ENCODE results near the gene SIT1. TPM values are rescaled to one million over a fixed set of nuclear protein-coding genes. Genes with fewer than 3 reads are reported as not detected.
"Not testable (repeated sequence)": the region's sequence is repeated elsewhere in the genome, so short reads cannot be mapped to it uniquely, and the experiment has no call there.

Gene SIT1
- total RNA-seq, 2 experiments from 2014 or later = 174 to 195 TPM

DNA sequence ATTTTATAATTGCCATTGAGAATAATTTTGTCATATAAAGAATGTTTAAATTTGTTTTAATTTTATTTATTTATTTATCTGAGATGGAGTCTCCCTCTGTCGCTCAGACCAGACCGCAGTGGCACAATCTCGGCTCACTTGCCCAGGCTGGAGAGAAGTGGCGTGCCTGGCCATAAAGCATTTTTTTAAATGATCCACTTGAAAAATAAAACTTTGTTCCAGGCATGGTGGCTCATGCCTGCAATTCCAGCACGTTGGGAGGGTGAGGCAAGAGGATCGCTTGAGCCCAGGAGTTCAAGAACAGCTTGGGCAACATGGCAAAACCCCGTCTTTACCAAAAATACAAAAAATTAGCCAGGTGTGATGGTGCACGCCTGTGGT, 2.1 kb upstream of the SIT1 start:
- H3K27me3 Mint-ChIP-seq = no peaks in the 10 kb centered on the region
- POLR2A ChIA-PET = interaction anchor here (0.9 kb wide), 1 partner anchor 161 kb away, joined by 3 read pairs; the partner anchor contains the start of gene HINT2
- H3K4me3 Mint-ChIP-seq = no peak overlapping the region
- H3K4me1 Mint-ChIP-seq = peaks cover 44% of the 10 kb centered on the region
- H3K27ac Mint-ChIP-seq = no peak overlapping the region
- DNase-seq (no peak), ATAC-seq (ENCODE audit: low read depth) (no peak)
- no peaks in the 10 kb centered on the region for H3K9me3 Mint-ChIP-seq
- peaks cover 15% of the 10 kb centered on the region for H3K36me3 Mint-ChIP-seq

GRCh38 chr9:35651956-35652828, 1.5 kb upstream of the SIT1 start:
- Mint-ChIP-seq H3K9me3 (no peaks in the 10 kb centered on the region), H3K4me1 (peaks cover 44% of the 10 kb centered on the region), H3K36me3 (peaks cover 13% of the 10 kb centered on the region), H3K27me3 (no peaks in the 10 kb centered on the region), H3K4me3 (peak overlapping the region; percentile 25), H3K27ac (peak overlapping the region; percentile 40)
- POLR2A ChIA-PET = interaction anchor here (0.9 to 9.1 kb wide), 3 partner anchors 9 to 162 kb away, joined by 3 to 214 read pairs (median 166); partner anchors contain the start of genes ARHGEF39, CCDC107, CD72 and HINT2
- DNase-seq = no peak
- ATAC-seq (ENCODE audit: low read depth) = no peak

GRCh38 chr9:35649431-35650340, 1.0 kb downstream of the SIT1 start:
- ATAC-seq (ENCODE audit: low read depth) = no peak
- peak; percentile 67 for DNase-seq
- H3K27ac Mint-ChIP-seq = peak overlapping the region; percentile 90
- peaks cover 15% of the 10 kb centered on the region for H3K36me3 Mint-ChIP-seq
- POLR2A ChIA-PET = interaction anchor here (0.6 to 9.1 kb wide), 13 partner anchors 10 to 478 kb away, joined by 3 to 214 read pairs (median 6); partner anchors contain the start of genes ARHGEF39, CCDC107, CD72 and CREB3
- H3K4me1 Mint-ChIP-seq = peaks cover 37% of the 10 kb centered on the region
- no peaks in the 10 kb centered on the region for H3K9me3 Mint-ChIP-seq
- no peaks in the 10 kb centered on the region for H3K27me3 Mint-ChIP-seq
- peak overlapping the region; percentile 87 for H3K4me3 Mint-ChIP-seq

- H3K27ac Mint-ChIP-seq = peak overlapping the region; percentile 90
- POLR2A ChIA-PET = interaction anchor here (0.7 to 9.1 kb wide), 24 partner anchors 7 to 567 kb away, joined by 3 to 214 read pairs (median 6); partner anchors contain the start of genes ARHGEF39, CCDC107, CD72 and CREB3
- ATAC-seq (ENCODE audit: low read depth) = peak; percentile 83
- no peaks in the 10 kb centered on the region for H3K9me3 Mint-ChIP-seq
- H3K27me3 Mint-ChIP-seq = no peaks in the 10 kb centered on the region
- peak; percentile 98 for DNase-seq
- H3K4me1 Mint-ChIP-seq = peaks cover 42% of the 10 kb centered on the region
- H3K4me3 Mint-ChIP-seq = peak overlapping the region; percentile 87
- peaks cover 28% of the 10 kb centered on the region for H3K36me3 Mint-ChIP-seq
Observed at GRCh38 chr9:35646533-35647265, 4.0 kb downstream of the SIT1 start.

GRCh38 chr9:35646153-35646532, 4.6 kb downstream of the SIT1 start:
- no peaks in the 10 kb centered on the region for H3K9me3 Mint-ChIP-seq
- ATAC-seq (ENCODE audit: low read depth) (no peak), DNase-seq (no peak)
- POLR2A ChIA-PET = interaction anchor here (0.7 to 9.1 kb wide), 13 partner anchors 10 to 567 kb away, joined by 3 to 214 read pairs (median 6); partner anchors contain the start of genes ARHGEF39, CCDC107, CD72 and CREB3
- H3K27me3 Mint-ChIP-seq = no peaks in the 10 kb centered on the region
- H3K27ac Mint-ChIP-seq = peak overlapping the region; percentile 90
- H3K4me3 Mint-ChIP-seq = peak overlapping the region; percentile 87
- H3K4me1 Mint-ChIP-seq = peaks cover 43% of the 10 kb centered on the region
- H3K36me3 Mint-ChIP-seq = peaks cover 33% of the 10 kb centered on the region

GRCh38 chr9:35645736-35646135, 5.0 kb downstream of the SIT1 start:
- H3K27me3 Mint-ChIP-seq; ATAC-seq (ENCODE audit: low read depth); H3K9me3 Mint-ChIP-seq; DNase-seq: not testable (repeated sequence)
- Mint-ChIP-seq H3K27ac (peak overlapping the region; percentile 90), H3K4me1 (peaks cover 44% of the 10 kb centered on the region), H3K4me3 (peak overlapping the region; percentile 87), H3K36me3 (peaks cover 37% of the 10 kb centered on the region)
- POLR2A ChIA-PET = interaction anchor here (0.7 to 9.1 kb wide), 12 partner anchors 15 to 168 kb away, joined by 3 to 214 read pairs (median 8); partner anchors contain the start of genes ARHGEF39, CCDC107, CD72 and CREB3

DNA sequence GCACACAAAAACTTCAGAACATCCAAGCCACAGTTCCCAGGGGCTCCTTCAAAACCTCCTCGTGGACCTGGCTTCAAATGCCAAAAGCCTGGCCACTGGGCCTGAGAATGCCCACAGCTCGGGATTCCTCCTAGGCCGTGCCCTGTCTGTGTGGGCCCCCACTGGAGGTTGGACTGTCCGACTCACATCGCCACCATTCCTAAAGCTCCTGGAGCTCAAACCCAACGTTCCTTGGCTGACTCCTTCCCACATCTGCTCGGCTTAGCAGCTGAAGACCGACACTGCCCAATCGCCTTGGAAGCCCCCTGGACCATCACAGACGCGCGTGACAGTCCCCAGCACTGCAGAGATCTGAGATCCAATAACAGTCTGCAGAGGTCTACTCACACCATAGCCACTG, 7.7 kb downstream of the SIT1 start:
- H3K4me1 Mint-ChIP-seq = peaks cover 49% of the 10 kb centered on the region

DNA sequence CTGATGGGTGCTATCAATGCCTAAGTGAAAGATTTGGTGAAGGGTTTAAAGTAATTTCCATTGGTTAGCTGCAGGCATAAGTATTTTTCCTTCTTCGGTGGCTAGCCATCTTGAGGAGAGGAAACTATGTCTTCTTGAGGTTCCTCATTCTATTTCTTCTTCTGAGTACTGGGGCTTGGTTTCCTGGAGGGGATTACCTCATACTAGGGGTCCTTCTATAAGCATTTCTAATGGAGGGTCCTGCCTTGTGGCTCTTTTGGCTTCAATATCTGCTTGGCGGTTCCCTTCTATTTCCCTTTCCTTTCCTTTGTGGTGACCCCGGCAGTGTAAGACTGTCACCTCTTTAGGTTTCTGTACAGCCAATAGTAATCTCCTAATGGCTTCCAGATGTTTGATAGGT, 9.3 kb downstream of the SIT1 start:
- peak overlapping the region; percentile 28 for H3K4me3 Mint-ChIP-seq
- ATAC-seq (ENCODE audit: low read depth); DNase-seq; H3K9me3 Mint-ChIP-seq; H3K27me3 Mint-ChIP-seq: not testable (repeated sequence)
- peaks cover 50% of the 10 kb centered on the region for H3K4me1 Mint-ChIP-seq
- H3K36me3 Mint-ChIP-seq = peaks cover 40% of the 10 kb centered on the region
- H3K27ac Mint-ChIP-seq = peak overlapping the region; percentile 74
- POLR2A ChIA-PET = interaction anchor here (3.1 kb wide), 1 partner anchor 21 kb away, joined by 22 read pairs; no protein-coding TSS in a partner anchor

More for the DNA sequence above, 7.7 kb downstream of the SIT1 start:
- H3K36me3 Mint-ChIP-seq = peaks cover 35% of the 10 kb centered on the region
- DNase-seq (no peak), ATAC-seq (ENCODE audit: low read depth) (no peak)
- POLR2A ChIA-PET = interaction anchor here (9.1 kb wide), 1 partner anchor 23 kb away, joined by 166 read pairs; the partner anchor contains the start of gene CD72
- H3K9me3 Mint-ChIP-seq = peaks cover 2% of the 10 kb centered on the region
- no peak overlapping the region for H3K27ac Mint-ChIP-seq
- H3K27me3 Mint-ChIP-seq = no peaks in the 10 kb centered on the region
- no peak overlapping the region for H3K4me3 Mint-ChIP-seq

DNA sequence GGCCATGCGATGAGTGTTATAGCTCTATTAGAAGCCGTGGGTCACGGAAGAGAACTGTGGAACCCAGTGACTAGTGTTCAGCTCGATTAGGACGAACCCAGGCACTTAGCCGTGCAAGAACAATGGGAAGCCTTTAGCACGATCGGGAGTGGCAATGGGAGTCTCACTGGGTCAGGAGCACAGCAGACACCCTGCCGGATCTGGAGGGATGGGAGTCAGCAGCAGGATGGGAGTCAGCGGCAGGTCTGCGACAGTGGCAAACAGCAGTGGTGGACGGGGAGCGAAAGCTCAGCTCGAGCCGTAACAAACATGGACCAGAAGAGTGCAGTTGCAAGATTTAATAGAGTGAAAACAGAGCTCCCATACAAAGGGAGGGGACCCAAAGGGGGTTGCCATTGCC, 10.3 kb downstream of the SIT1 start:
- peaks cover 58% of the 10 kb centered on the region for H3K4me1 Mint-ChIP-seq

GRCh38 chr9:35639631-35640030, 11.1 kb downstream of the SIT1 start:
- H3K27ac Mint-ChIP-seq = peak overlapping the region; percentile 87

More for the DNA sequence above, 10.3 kb downstream of the SIT1 start:
- not testable (repeated sequence) for DNase-seq; H3K27me3 Mint-ChIP-seq; H3K4me3 Mint-ChIP-seq; ATAC-seq (ENCODE audit: low read depth); H3K9me3 Mint-ChIP-seq
- Mint-ChIP-seq H3K27ac (peak overlapping the region; percentile 62), H3K36me3 (peaks cover 41% of the 10 kb centered on the region)
- POLR2A ChIA-PET = interaction anchor here (1.3 to 3.1 kb wide), 3 partner anchors 20 to 29 kb away, joined by 4 to 22 read pairs (median 5); no protein-coding TSS in a partner anchor

DNA sequence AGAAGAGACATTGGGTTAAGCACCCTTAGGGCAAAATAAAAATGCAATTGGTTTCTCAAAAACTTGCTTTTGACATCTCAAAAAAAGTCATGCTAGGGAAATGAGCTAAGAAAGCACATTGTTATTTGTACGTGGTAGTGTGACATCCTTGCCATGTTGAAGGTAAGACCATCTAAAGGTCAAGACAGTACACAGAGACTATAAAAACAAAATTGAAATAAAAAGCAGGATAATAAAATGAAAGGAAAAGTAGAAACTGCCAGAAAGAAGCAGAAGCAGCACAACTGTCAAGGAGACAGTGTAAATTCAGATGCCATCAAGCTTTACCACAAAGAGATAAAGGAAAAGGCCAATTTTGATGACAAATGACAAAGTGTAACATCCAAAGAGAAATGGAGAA, 11.5 kb downstream of the SIT1 start:
- Mint-ChIP-seq H3K4me1 (peaks cover 51% of the 10 kb centered on the region), H3K4me3 (peak overlapping the region; percentile 56), H3K36me3 (peaks cover 36% of the 10 kb centered on the region), H3K27ac (peak overlapping the region; percentile 87)
- POLR2A ChIA-PET = interaction anchor here (0.7 to 3.1 kb wide), 7 partner anchors 8 to 1002 kb away, joined by 3 to 22 read pairs (median 3); partner anchors contain the start of gene SIGMAR1
- peak; percentile 63 for ATAC-seq (ENCODE audit: low read depth)
- not testable (repeated sequence) for H3K9me3 Mint-ChIP-seq, DNase-seq, H3K27me3 Mint-ChIP-seq

More at GRCh38 chr9:35639631-35640030, 11.1 kb downstream of the SIT1 start:
- Mint-ChIP-seq H3K4me3 (peak overlapping the region; percentile 56), H3K4me1 (peaks cover 55% of the 10 kb centered on the region), H3K27me3 (no peaks in the 10 kb centered on the region), H3K36me3 (peaks cover 40% of the 10 kb centered on the region), H3K9me3 (peaks cover 2% of the 10 kb centered on the region)
- ATAC-seq (ENCODE audit: low read depth) (peak; percentile 31), DNase-seq (no peak)
- POLR2A ChIA-PET = interaction anchor here (0.7 to 3.1 kb wide), 8 partner anchors 7 to 1002 kb away, joined by 3 to 22 read pairs (median 4); partner anchors contain the start of gene SIGMAR1

- not testable (repeated sequence) for DNase-seq
- POLR2A ChIA-PET = interaction anchor here (0.6 to 3.1 kb wide), 9 partner anchors 8 to 1001 kb away, joined by 3 to 22 read pairs (median 4); partner anchors contain the start of genes SIGMAR1 and SIT1
- peaks cover 35% of the 10 kb centered on the region for H3K36me3 Mint-ChIP-seq
Observed at GRCh38 chr9:35638751-35639150, 12.0 kb downstream of the SIT1 start.

More at GRCh38 chr9:35638751-35639150, 12.0 kb downstream of the SIT1 start:
- peaks cover 51% of the 10 kb centered on the region for H3K4me1 Mint-ChIP-seq
- not testable (repeated sequence) for H3K9me3 Mint-ChIP-seq, H3K27me3 Mint-ChIP-seq
- peak overlapping the region; percentile 56 for H3K4me3 Mint-ChIP-seq
- peak; percentile 81 for ATAC-seq (ENCODE audit: low read depth)
- H3K27ac Mint-ChIP-seq = peak overlapping the region; percentile 87

Data from activated naive CD8-positive, alpha-beta T cell treated with anti-CD3 and anti-CD28 coated beads, Interleukin-2, amount 10 ng/mL, durations not matched to agents 7 days and 5 days (primary cell).